HG02943 (cell line): Measurements from ENCODE around the gene DCANP1.
A peak's percentile ranks its signal among the peaks of the same experiment; 100 is the strongest.

ENCODE experiments used
- ATAC-seq: cut with Tn5 transposase; IDR thresholded peaks from one replicate; pipeline ENCODE4 v1.9.1; 2021; ENCODE audit warnings: mild to moderate bottlenecking, low read depth, moderate library complexity; ENCODE audit not compliant: unreplicated experiment

DCANP1 gene

DNA sequence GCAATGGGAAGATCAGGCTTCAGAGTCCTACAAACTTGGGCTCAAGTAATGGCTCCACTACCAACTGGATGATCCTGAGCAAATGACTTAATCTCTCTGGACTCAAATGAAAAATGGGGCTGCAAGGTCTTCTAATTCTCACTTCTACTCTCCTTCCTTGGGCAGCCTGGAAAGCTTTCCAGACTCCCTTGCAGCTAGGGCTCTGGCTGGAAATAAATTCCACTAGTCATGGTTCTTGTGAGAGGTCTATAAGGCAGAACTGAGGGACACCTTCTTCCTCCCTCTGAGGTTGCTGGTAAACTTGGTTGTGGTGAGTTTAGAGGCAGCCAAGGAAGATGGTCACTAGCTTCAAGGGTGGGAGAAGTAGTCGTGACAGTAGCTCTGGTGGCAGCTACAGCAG lies 18.6 kb downstream of the DCANP1 start:
- ATAC-seq = no peak

DNA sequence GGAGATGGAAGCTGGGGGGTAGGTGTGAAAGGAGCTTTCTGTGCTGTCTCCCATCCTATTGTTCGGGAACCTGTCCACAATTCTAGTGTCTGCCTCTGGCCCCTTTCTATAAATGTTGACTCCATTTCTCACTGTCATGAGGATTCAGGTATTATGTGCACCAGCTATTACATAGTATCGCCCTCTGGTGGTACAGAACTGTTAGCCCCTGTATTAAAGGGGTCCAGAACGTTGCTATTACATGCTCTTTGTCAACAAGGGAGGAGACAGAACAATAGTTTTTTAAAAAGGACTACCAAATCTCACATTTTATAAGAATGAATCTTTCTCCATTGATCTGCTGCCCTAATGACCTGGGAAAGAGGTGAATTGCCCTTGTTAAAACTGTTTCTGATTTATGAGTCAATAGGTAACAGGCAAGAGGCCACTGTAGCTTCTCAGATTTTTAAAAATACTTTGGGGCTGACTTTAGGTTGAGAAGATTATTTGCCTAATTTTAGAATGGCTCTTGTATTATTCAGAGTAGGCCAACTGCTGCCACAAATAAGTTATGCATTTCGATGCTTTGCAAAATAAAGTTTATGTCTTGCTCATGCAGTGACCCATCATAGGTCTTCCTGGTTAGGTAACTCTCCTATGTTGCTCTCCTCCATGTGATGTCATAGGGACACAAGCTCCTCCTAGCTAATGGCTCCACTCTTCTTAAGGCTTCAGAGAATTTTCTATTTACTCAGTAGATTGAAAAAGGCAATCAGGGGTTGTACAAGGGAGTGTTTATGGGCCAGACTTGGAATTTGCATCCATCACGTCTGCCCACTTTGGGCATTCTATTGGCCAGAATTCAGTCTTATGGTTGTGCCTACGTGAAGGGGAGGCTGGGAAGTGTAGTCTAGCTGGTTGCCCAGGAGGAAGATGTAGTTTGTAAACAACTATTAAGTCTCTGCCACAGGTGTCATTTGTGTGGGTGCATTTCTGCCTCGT lies 20.8 kb downstream of the DCANP1 start:
- ATAC-seq = peak; percentile 73

DNA sequence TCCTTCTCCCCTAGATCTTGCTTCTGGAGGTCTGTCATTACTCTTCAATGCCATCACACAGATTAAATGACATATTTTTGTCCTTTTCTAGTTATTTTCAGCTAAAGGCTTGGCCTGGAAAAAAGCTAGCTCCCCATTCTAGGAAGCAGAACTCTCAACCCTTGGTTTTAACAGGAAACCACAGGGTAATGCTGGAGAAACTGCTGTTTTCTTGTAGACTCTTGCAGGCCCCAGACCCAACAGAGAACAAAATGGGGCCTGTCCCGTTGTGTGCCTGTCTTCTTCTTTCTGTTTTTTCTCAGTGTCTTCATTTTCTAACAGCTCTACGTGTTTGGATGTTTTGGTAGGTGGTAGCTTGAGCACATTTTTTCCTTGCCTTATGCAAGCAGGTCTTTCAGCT lies 21.5 kb downstream of the DCANP1 start:
- ATAC-seq = no peak

DNA sequence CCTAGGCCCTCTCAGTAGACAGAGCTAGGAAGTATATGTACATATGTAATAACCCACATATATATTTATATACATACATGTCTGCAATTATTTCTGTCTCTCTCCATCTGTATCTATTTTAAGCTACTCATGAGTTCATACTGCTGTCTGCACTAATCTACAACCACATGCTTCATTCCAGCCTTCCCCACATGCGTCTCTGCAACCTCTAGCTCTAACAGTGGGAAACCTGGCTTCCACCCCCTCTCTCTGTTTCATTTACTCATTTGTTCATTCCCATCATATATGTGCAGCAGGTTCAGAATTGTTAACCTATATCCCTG lies 23.3 kb downstream of the DCANP1 start:
- ATAC-seq = no peak

DNA sequence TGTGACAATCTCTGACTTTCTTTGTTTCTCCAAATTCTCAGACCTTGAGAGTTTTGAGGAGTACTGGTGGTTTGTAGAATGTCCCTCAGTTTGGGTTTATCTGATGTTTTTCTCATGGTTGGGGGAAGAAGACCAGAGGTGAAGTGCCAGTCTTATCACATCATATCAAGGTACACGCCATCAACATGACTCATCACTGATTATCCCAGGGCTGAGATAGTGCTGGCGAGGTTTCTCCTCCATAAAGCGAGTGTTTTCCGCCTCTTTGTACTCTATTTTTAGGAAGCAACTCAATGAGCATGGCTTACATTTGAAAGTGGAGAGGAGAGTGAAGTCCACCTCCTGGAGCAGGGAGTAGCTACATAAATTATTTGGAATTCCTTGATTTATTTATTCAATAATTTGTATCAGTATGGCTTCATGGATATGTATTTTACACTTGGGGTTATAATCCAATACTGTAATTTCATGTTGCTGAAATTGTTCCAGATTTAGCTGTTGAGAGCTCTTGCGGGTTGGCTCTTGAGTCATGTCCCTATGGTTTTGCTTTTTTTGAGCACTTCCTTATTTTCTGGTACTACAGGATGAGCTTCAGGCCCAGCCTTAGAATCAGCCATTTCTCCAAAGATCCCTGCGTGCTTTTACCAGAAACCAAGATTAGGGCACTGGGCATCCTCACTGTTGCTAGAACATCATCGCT lies 23.9 kb downstream of the DCANP1 start:
- ATAC-seq = no peak

DNA sequence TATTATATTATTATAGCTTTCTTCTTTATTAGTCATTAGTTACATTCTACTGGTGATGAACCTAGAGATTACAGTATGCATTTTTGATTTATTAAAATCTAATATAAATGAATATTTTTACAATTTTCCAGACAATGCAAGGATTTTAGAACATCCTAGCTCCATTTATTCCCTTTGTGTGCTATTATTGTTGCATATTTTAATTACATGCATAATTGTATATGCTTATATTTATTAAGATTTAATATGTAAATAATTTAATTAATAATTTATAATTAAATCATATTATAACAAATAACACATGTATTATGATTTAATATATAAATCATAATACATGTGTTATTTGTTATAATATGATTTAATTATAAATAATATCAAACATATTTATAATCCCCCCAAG lies 24.7 kb downstream of the DCANP1 start:
- no peak for ATAC-seq

DNA sequence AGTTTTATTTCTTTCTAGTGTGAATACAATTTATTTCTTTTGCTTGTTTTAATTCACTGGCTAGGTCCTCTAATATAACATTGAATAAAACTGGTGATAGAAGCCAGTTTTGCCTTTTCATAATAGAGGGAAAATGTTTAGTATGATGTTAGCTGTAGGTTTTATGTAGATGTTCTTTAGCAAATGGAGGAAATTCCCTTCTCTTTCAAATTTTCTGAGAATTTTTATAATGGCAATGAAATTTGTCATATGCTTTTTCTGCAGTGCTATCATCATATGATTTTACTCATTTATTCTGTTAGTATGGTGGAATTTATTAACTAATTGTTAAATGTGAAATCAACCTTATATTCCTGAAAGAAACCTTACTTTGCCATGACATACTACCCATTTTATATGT lies 30.1 kb downstream of the DCANP1 start:
- no peak for ATAC-seq

DNA sequence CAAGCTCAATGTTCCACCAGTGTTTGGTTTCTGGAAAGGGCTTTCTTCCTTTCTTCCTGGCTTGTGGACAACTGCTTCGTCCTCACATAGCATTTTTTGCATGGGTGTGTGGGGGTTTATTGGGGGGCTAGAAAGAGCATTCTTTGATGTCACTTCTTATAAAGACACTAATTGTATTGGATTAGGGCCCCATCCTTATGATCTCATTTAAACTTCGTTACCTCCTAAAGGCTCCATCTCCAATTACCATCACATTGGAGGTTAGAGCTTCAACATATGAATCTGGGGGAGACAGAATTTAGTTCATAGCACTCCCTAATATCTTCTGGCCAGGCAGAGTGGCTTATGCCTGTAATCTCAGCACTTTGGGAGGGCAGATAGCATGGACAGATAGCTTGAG lies 42.1 kb downstream of the DCANP1 start:
- no peak for ATAC-seq

DNA sequence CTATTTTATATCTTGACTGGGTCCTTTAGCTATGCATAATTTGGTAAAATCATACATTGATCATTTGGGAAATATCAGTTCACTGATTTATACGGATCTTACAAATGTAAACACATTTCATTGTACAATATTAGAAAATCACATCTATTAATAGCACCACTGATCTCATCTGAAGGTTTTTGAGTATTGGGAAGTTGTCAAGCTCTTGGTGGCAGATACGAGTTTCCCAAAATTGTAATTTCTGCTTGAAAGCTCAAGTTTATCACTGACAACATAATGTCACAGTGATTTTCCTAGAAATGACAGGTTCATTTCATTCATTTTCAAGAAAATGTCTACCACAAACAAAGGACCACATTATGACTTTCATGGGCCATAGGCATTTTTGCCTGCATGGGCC lies 45.1 kb downstream of the DCANP1 start:
- no peak for ATAC-seq

DNA sequence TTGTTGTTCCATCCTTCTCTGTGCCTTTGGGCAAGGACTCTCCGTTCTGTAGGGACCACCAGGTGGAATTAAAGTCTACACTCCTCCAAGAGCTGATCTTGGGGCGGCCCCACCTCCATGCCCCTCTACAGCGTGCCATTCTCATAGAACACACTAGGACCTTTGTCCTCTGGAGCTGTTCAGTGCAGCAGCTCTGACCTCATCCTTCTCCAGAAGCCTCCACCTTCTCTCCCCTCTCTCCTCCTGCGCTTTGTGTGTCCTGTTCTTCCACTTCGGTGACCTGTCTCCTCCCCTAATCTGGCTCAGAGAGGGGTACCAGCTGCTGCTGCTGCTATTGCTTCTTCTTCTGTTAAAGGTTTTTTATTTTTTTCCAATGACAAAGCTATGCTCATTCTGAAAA lies 46.3 kb downstream of the DCANP1 start:
- ATAC-seq = no peak

DNA sequence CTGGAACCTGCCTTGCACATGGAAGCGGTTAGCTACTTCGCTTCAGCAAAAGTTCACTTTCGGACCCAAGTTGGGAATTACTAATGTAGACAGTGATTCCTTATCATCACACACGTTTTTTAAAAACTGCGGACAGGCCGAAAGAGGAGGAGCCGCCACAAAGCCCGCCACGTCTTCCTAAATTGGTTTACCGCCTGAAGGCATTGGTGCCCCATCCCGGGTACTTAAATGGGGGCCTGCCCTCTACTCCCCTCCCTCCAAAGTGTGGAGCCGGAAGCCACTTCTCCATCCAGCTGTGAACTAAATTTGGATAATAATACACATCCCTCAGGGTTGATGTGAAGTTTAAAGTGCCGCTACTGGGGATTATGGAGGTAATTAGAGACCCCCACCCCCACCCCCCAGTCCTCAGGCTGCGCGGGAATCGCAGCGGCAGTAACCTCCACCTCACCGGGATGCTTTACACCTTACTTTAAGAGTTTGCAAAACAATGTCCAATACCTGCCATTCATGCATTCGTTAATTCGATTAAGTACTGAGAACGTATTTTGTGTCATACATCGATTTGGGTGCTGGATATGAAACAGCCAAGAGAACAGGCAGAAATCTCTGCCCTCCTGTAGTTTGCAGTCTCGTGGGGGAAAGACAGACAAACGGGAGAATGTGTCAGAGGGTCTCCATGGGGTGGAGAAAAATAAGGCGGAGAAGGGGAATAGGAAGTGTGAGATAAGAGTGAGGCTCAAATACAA lies 47.2 kb downstream of the DCANP1 start:
- no peak for ATAC-seq

DNA sequence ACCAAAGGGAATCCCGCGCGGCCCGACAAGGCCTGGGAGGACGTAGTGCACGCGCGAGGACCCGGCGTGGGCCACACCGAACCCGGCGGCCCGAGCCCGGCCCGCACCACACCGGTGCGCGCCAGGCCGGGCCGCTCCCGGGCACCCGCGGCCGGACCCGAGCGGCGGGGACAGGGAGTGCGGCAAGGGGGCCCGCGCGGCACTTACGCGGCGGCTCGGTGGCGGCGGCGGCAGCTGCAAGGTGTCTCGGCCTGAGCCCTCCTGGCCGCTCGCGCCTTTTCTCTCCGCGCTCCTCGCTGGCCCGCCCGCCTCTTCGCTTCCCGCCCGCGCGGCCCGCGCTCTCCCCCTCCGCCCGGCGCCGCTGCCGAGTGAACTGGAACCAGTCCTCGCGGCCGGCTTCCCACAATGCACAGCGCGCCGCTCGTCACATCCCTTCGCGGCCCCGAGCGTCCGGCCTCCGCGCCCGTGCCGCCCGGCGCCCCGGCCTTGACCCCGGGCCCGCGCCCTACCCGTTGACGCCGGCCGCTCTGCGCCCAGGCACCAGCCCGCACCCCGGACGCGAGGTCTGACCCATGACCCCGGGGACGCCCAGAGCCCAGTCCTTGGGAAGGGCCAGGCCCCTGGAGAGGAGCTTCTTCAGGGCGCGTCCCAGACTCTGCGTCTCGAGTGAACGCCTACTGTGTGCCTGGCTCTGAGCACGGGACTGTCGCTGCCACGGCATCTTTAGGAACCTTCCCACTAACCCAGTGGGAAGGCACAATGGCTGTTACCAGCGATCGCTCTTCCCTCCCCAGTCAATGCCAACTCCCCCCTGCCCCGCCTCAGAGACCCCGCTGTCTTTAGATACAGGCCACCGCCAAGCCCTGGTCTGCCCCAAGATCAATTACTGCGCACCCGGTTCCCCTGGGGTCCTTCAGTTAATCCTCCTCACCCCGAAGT lies 48.0 kb downstream of the DCANP1 start, which contains the start of gene MACROH2A1:
MACROH2A1 (minus strand) TSS at position 377 of the 939 bp plus-strand sequence. CDS start 10,138 bp downstream, outside the sequence.
- peak; percentile 72 for ATAC-seq

DNA sequence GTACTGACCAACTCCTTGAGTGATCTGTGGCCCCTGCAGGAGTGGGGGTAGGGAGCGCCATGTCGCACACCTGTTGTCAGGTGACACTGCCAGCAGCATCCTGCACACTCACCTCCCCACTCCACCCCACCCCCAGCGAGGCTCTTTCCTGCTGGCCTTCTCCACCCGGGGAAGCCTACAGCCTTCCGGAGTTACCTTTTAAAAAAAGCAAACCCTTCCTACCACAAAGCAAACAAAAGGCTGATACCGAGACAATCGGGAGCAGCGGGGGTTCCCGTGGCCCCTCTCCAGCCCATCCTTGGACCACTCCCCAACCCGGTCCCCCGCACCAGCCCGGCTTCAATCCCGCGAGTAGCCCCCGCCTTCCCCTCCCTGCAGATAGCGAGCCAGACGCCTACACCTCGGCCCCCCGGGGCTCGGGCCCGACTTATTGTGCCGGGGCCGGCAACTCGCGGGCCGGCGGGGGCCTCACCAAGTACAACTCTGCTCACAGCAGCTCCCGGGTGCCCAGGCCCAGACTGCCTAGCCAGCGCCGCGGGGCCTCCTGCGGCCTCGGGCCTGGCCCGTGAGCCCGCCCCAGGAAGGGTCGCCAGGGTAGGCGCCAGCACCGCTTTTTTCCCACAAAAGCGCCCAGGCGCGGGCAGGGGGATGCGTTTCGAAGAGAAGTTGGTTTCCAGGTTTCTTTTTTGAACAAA lies 48.8 kb downstream of the DCANP1 start:
- peak; percentile 33 for ATAC-seq

DNA sequence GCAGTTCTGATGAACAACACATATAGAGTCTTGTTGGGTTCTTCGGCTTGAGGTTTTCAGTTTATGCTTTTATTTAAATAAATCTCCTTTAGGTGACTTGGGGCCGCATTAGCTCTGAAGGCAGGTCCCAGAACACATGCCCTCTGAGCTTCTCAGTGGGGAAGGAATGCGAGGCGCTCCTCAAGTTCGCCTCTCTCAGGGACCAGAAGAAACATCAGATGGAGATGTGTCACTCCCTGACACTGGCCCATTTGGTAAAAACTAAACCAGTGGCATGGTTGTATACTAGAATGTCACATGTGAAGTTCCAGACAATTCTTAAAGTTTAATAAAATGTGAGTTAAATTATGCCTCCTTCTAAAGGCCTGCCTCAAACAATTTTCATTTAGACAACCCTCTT lies 50.1 kb downstream of the DCANP1 start:
- ATAC-seq = no peak

DNA sequence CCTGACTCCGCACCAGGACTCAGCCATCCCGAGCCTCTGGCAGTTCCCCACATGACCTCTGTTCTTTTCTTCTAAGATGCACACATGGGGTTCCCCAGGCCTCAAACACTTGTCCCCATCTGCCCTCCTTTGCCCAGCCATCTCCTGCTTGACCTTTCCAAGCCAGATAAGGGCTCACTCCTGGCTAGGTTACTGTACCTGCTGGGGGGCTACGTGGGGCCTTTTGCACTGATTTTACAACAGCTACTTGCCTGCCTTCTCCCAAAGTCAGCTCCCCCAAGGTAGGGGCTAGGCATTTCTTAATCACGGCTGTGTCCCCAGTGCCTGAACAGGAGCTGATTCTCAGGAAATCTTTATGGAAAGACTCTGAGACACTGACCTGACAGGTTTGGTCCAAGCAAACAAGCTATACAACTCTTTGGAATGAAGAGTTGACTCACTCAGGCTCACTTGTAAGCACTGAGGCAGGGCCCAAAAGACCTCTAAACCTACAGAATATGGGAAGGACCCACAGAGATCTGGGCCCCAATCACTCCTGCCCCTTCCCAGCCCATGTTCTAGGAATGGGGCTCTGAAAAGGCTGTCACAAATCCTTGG lies 50.6 kb downstream of the DCANP1 start:
- no peak for ATAC-seq

DNA sequence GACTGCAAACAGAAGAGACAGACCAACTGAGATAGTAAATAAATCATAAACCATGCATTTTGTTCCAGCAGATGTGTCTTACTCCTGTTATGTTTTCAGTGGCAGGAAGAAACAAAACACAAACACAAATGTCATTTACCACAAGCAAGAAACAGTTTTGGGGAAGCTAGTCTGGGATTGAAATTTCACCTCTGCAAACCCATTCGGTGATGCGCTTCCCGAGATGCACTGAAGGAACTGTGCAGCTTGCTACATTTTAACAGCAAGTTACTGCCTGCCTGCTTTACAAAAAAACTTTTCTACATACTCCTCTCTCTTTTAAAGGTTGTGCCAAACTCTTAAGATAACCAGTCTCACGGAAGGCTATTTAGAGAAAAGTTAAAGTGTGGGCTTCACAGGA lies 51.3 kb downstream of the DCANP1 start:
- ATAC-seq = no peak

DNA sequence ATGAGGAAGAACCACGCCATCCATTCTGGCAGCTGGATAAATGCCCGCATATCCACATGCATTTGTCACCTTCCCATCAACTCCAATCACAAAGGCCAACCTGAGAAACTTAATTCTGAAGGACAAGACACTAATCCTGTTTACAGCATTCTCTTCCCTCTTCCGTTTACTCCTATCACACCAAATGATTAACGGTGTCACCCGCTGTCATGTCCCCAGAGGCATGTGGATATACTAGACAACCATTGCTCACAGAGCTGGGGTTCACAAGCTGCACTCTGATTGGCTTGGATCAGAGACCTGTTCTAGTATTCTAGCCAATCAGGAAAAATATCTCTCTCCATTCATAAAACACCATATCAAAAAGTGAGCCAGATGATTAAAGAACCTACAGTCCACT lies 51.7 kb downstream of the DCANP1 start:
- no peak for ATAC-seq
